Measurements from ENCODE around the gene DNAJC11.
A peak's percentile ranks its signal among the peaks of the same experiment; 100 is the strongest.

DNAJC11 gene

DNA sequence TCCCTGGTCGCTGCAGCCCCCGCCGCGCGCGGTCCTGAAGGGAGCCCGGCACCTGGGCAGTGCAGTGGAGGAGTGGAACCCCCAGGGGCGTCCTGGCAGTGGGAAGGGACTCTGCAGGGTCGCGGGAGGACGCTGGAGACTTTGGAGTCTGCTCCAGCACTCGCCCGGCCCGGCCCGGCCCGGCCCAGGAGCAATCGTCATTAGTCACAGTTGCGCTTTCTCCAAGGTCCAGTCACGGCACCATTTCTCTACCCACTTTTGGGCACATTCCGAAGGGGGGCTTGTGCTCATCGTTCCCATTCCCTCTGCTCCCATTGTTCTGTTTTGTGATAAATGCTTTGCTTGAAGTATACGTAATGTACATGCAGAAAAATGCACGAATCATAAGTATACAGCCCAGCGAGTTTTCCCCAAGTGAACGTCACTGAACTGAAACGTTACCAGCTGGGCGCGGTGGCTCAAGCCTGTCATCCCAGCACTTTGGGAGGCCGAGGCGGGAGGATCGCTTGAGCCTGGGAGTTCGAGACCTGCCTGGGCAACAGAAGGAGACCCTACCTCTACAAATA lies 75.9 kb downstream of the DNAJC11 start:
- DNase-seq, result peak in 7 of 56 donors; percentile 17 to 62 (median 30)

- peak in 54 of 56 donors; percentile 40 to 87 (median 72) for DNase-seq
Measured at GRCh38 chr1:6624710-6625583, 76.7 kb downstream of the DNAJC11 start, which contains the start of gene THAP3. THAP3 (plus strand) TSS chr1:6624868; CDS start chr1:6625219, 351 bp downstream.

DNA sequence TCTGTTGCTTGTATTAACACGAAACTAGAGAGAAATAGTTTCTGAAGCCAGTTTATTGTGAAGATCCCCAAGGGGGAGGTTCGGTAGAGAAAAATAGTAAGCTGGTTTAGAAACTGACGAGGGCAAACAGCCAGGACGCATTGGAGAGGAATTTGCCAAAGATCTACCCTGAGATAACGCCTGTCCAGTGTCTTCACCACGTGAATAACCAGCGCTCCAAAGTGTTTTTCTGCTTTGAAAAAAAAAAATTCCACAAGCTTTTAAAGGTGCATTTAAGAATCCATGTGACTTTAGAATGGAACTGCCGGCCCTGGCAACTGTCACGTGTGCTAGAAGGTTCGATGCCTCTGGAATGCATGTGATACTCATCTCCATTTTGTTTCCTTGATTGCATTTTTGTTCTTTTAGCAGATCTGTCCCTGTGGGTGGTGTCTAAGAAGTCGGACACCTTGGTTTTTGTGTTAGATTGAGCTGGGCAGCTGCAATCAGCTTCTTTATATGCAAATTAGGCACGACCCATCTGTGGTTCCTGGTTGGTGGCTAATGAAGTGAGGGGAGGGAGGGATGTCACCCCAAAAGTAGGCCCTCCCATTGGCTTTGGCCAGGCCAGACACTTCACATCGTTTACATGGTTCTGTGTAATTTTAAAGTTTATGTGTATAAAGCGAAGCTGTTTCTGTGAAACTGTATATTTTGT lies 78.2 kb downstream of the DNAJC11 start:
- no peak for DNase-seq

DNA sequence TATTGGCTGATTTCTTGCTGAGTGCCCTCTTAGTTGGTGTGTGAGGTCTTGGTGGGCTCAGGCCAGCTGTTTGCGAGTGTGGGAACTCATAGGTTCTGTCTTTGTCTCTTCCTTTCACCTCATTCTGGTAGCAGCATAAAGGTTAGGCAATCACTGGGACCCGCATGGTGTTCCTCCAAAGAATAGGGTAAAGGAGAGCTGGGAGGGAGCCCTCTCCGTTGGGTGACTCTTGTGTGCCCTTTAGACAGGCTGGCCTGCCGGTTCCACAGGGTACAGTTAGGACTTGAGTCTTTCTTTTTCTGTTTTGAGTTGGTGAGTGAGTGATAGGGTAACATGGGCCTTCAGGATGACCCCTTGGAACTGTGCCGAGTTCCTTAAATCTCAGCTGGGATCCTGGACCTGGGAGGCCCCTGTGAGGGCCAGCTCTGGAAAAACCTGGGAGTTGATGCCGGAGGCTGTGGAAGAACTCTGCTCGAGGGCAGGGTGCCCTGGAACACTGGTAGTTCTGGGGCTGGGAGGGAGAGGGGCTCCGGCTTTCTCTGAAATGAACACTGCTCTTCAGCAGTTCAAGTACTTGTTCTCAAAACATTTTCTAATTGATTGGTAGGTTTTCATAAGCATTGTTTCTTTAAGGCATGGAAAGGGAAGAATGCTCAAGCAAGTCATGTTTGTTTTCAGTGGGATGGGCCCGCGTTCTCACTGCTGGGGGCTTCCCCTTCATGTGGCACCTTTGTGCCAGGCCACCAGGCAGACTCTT lies 79.0 kb downstream of the DNAJC11 start:
- no peak for DNase-seq

DNA sequence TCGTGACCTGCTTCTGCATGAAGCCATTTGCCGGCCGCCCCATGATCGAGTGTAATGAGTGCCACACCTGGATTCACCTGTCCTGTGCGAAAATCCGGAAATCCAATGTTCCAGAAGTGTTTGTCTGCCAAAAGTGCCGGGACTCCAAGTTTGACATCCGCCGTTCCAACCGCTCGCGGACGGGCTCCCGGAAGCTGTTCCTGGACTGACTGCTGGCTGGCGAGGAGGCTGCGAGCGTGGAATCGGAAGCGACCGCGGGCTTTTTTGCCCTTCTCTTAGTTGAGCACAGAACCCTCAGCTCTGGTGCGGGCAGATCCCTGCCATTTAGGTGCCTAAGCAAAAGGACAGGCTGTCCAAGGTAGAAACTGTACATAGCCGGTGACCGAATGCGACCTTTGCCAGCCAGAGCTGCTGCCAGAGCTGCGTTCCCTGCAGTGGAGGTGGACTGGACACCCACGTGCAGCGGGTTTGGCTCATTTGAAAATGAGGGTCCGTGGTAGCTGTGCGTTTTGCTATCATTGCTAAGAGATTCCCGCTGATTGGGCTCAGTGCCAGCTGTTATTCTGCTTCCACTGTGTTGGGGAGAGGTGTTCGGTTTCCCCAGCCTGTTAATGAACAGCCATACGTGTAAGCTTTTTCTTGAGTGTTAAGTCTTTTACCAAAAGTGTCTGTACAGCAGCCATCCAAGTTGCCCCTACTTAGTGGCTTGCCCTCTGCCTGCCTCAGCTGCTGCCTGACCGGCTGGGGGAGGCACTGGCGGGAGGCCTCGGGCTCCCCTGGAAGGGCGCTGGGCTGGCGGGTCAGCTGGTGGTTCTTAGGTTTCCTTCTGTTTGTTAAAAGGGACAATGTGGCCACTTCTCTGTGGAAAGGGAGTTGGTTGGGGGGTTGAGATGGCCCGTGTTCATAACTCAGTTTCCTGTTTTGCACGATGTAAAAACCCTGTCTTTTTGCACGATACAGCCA lies 79.9 kb downstream of the DNAJC11 start:
- DNase-seq, result no peak

DNA sequence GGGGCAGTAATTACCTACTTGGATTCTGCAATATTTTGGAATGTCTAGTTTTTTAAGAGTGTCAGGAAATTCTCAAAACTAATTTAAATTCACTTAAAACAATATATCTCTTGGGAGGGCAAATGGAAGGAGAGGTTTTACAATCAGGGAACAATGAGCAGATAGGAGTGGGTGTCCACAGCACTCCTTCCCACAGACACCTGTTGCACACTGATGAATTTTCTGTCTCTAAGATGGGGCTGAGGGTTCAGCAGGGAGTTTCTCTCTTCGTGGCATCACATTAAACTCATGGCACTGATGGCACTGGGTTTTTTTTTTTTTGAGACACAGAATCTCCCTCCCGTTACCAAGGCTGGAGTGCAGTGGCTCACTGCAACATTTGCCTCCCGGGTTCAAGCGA lies 82.6 kb downstream of the DNAJC11 start:
- DNase-seq, result no peak

- peak in 3 of 56 donors; percentile 14 to 46 (median 40) for DNase-seq
Measured at GRCh38 chr1:6614929-6615785, 86.5 kb downstream of the DNAJC11 start.

DNA sequence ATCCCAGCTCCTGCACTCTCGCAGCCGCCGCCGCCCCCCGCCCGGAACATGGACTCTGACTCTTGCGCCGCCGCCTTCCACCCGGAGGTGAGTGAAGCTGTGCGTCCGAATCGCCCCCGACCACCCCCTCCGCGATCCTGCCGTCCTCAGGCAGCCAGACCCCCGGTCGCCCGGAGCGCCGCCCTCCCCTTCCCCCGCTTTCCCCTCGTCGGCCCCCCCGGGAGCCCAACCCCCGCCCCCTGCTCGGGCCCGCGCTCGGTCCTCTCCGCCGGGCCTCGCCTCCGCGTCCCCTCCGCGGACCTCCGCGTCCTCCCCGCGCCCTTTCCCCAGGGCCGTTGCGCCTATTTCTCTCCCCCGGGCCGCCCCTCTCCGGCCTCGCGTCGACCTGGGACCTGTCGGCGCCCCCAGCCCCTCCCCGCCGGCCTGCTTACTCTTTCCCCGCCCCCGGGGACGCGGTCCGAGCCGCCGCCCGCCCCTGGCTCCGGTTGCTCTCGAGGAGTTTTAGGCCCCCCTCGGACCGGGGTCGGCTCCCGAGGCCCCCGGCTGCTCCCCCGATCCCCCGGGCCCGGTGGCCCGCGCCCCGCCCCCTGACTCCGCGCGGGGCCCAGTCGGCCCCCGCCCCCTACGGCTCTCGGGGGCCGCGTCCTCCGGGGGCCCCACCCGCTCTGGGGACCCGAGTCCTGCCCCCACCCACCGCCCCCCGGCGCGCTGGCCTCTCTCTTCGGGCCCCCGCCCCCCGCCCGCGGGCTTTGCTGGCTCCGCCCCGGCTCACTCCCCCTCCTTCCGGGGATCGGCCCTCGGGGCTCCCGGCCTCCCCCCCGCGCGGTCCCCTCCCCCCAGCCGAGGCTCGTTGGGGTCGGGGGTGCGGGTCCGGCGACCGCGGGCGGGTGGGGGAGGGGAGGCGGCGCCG lies 87.3 kb downstream of the DNAJC11 start:
- DNase-seq, result peak in 23 of 56 donors; percentile 14 to 65 (median 43)

DNA sequence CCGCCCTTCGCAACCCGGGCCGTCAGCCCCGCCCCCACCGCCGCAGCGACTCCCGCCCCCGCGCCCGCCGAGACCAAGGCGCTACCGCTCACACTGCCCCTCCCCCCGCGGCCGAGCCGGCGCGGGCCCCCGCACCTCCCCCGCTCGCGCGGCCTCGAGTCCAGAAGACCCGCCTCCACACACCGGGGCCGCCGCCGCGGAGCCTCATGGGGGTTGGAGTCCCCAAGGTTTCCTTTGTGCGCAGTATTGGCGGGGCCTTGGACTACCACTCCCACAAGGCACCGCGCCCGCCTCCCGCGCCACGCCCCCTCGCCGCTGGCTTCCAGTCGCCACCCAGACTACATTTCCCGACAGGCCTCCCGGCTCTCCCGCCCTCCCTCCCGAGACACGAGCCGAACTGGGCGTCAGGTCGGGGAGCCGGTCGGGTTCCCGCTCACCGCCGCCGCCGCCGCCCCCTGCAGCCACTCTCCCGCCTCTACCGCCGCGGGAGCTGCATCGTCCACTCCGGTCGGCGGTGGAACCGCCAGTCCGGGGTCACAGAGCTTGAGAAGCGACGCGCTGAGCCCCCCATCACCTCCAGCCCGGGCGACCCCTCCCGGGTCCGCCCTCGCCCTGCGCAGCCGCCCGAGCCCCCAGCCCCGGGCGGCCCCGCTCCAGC lies 88.1 kb downstream of the DNAJC11 start, which contains the start of gene PHF13:
TSS of gene PHF13 (plus strand) at position 371 of the 658 bp plus-strand sequence. CDS start 336 bp downstream, outside the sequence.
- DNase-seq, result peak; percentile 84 to 100 (median 99)

DNA sequence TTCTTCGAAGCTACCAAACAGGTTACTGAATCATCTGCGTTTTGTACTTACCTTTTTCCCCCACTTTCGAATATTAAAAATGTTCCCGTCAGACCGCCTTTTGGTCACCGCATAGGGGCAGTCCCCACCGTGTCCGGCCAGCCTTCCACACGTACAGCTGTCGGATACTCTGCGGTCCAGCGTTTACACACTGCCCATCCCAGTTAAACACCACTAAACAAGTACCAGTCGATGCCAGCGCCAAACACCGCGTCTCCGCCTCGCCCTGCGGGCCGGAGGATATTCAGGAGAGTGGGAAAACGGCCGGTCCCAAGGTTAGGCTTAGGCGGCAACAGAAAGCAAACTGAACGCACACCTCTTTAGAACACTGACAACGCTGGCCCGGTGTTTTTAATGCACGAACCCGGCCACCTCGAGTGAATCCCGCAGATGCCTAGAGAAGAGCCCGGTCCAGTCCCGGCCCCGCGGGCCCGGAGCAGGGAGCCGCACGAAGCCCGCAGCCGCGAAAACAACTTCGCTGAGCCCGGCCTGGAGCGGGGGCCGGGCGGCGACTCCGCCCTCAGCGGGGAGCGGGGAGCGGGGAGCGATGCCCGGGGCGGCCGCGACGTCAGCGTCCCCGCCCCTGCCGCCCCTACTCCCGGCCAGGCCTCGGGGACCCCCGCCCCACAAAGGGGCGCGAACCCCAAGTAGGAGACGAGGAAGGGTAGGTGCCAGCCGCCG lies 88.8 kb downstream of the DNAJC11 start:
- DNase-seq, result peak in 15 of 56 donors; percentile 18 to 86 (median 61)

DNA sequence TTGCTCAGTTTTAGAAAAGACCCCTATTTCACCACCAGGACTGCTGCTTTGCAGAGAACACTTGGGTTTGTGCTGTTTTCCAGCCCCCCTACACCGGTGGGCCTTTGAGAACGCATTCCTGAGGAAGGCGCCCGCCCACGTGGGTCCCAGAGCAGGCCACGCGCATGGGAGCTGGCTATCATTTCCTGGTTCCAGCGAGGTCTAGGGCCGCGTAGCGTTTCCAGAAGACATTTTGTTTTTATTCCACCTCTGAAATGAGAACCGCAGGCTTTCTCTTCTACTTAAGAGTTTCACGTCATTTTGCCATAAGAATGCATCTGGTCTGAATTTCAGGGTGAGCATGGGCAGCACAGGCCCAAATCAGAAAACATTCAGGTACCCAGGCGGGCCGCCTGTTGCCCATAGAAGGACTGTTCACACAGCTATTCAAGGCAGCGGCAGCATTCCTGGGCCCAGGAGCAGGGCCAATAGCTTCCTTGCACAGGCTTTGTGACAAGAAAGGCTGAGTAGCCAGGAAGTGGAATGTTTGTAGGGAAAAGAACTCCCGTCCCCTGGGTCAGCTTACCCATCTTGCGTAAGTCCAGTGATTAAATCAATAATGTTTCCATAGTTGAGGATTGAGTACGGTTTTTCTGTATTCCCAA lies 97.6 kb downstream of the DNAJC11 start:
- peak in 38 of 56 donors; percentile 25 to 76 (median 52) for DNase-seq

- peak in 43 of 56 donors; percentile 40 to 97 (median 80) for DNase-seq
Measured at GRCh38 chr1:6603238-6603914, 98.2 kb downstream of the DNAJC11 start.

DNA sequence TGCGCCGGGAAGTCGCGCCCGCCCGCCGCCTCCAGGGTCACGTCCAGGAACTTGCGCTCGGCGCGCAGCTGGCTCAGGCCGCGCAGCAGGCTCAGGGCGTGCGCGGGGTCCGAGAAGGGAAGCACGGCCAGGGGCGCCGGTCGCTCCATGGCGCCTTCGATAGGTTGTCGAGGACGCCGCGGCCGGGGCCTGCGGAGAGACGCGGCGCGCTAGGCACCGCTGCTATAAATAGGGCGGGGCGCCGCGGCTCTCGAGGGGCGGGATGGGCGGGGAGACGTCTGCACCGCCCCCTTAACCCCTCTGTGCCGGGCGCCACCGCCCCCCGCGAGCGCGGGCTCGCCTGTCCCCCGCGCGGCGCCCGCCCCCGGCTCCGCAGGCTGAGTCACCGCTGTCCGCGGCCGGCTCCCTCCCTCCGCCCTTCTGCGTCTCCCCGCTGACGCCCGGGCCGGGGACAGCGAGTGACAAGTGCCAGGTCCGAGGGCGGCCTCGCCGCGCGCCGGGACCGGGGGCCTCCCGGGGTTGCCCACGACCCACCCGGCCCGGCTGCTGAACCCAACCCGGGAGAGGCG lies 98.9 kb downstream of the DNAJC11 start, which contains the start of gene KLHL21:
TSS of gene KLHL21 (minus strand) at position 201 of the 569 bp plus-strand sequence. CDS start at position 149, 52 bp downstream.
- peak in 55 of 56 donors; percentile 42 to 97 (median 82) for DNase-seq

- peak in 20 of 56 donors; percentile 42 to 74 (median 60) for DNase-seq
Measured at GRCh38 chr1:6601923-6602668, 99.5 kb downstream of the DNAJC11 start.
